NT2/D1 (cell line): ENCODE measurements around the gene APC2.

ENCODE experiments used
- SUZ12 ChIP-seq: IDR thresholded peaks from 2 replicates; pipeline ENCODE4 v1.6.1; 2011; ENCODE audit not compliant: insufficient read length, insufficient read depth; ENCODE audit errors: extremely low read depth
- YY1 ChIP-seq: IDR thresholded peaks from 2 replicates; pipeline ENCODE4 v1.6.1; 2011; ENCODE audit not compliant: insufficient read length, insufficient read depth
- ZNF274 ChIP-seq: IDR thresholded peaks from 2 replicates; pipeline ENCODE4 v1.6.1; 2011; ENCODE audit warnings: mild to moderate bottlenecking, low read depth, low read length

DNA sequence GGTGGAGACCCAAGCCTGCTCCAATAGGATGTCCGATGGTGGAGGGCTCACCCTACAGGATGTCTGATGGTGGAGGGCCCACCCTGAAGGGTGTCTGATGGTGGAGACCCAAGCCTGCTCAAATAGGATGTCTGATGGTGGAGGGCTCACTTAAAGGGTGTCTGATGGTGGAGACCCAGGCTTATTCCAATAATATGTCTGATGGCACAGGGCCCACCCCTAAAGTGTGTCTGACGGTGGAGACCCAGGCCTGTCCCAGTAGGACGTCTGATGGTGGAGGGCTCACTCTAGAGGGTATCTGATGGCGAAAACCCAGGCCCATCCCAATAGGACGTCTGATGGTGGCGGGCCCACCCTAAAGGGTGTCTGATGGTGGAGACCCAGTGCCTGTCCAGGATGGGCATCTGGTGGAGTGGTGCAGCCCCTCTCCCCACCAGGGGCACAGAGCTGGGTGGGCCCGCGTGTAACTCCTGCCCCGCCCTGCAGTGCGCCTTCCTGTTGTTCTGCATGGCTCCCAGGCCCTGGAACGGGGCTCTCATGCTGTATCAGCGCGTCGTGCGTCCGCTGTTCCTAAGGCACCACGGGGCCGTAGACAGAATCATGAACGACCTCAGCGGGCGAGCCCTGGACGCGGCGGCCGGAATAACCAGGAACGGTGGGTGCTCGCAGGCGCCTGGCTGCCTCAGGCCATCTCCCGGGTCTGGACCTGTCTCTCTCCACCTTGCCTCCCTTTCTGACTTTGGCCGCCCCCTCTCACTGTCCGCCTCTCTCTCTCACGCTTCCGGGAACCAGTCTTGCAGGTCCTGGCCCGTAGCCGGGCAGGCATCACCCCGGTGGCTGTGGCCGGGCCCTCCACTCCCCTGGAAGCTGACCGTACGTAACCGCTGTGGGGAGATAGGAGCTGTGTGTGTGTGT is 46.1 kb downstream of the APC2 start:
- no peak for TF ChIP-seq YY1
- no peak for TF ChIP-seq ZNF274
- no peak for TF ChIP-seq SUZ12
